Renal cortical epithelial cell (primary cell): ENCODE data around the gene RBM33. TPM values are rescaled to one million over a fixed set of nuclear protein-coding genes. Genes with fewer than 3 reads are reported as not detected.

ENCODE experiments used
- DNase-seq: peaks from one replicate; pipeline ENCODE4 v3.0.0-alpha.2; 2011; ENCODE audit warnings: low read depth
- total RNA-seq: library from RNA; depleted of rRNA; stranded (reverse); fragments of >200 nt; gene quantifications from 2 replicates; pipeline ENCODE4 v1.2.3, GENCODE V29; 2014

The RBM33 gene
- total RNA-seq, 1 donor from 2014 or later = 47.3 TPM

DNA sequence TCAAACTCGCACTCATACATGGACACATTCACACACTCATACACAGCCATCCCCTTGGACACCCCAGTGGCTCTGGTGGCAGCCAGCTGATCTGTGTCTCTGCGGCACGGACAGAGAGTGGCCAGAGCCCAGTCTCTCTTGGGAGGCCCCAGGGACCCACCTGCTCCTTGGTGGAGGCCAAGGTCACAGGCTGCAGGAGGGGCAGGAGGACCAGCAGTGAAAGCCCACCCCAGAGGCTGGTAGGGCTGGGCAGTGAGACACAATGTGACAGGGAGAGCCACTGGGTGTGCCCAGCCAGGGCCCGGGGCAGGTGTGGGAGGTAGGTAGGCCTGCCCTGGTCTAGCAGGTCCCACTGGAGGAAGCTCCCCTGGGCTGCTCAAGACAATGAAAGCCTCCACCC is 149.3 kb downstream of the RBM33 start:
- no peak for DNase-seq

DNA sequence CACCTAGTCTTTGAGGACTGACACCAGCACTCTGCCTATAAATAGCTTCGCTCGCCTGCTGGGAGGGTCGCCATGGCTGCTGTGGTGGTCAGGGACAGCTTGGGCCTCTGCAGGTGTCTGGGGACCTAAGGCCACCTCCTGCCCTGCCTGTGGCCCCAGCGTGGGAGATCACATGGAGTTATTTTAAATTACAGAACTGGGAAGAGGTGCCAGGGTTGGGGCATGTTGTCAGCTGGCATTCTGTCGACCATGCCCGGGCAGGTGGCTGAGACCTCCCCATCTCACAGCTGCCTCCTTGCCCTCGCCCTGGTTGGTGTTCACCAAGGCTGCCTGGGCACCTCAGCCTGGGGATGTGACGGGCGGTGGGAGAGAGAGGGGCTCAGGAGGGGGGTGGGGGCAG is 149.7 kb downstream of the RBM33 start:
- no peak for DNase-seq

DNA sequence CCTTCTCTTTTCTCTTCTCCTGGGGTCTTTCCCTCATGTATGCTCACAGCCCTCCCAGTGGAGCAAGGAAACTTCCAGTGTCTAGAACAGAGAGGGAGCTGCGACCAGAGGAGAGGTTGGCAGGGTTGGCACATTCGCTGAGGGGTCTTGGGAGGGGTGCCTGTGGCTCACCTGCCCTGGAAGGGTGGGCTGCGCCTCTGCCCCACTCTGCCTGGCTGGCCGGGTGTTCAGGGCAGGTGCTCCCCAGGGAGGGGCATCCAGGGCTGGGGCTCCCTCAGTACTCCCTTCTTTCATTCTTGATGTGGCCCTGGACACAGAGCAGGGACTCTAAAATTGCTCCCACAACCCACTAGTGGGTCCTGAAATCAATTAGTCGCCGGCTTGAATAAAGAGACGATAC is 150.9 kb downstream of the RBM33 start:
- no peak for DNase-seq

DNA sequence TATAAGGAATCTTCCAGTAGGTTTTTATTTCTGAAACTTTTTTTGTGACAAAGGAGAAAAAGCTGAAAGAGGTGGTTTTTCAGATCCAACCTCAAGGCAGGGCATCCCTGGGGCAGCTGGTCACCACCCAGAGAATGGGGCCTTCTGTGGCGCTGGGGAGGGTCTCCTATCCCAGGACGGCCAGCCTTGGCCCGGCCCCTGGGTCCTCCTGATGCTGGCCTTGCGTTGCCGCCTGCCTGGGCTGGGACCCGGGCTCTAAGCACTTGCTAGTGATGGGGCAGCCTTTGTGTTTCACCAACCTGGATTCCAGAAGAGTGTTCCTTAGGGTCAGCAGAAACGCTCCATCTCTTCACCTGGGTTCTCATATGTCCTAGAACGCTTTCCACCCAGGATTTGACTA is 151.5 kb downstream of the RBM33 start:
- DNase-seq = no peak

DNA sequence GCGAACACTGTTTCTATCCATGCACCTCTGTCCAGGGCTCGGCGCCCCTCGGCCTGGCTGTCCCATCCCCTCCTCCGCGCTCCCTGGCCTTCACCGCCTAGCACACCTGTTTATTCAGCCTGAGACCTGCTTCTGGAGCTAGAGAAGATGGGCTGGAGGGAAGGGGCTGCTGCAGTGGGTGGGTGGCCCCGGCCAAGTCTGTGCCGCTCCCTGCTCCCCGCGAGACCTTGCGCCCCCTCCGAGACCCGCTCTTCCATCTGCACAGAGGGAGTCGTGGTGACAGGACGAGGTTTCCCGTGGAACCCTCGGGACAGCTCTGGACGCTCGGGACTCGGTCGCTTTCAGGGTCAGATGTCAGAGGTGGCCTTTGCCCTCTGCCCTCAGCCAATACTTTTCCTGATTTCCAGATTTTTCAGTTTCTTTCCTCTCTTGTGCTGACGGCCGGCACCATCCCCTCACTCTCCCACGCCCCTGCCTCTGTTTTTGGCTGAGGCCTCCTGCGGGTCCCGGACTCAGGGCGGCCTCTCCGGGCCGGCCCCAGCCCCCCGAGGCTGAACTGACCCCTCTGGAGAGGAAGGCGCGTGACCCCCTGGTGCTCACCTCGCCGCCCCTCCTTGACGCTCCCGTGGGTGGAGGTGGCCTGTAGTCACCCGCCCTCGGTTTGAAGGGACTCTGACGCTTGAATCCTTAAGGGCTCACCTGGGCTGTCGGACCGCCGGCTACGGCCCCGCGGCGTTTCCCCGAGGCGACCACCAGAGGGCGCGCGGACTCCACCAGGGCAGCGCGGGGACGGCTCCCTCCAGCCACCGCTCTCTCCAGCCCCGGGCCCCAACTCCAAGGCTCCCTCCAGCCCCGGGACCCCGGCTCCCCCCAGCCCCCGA is 152.2 kb downstream of the RBM33 start:
- no peak for DNase-seq

DNA sequence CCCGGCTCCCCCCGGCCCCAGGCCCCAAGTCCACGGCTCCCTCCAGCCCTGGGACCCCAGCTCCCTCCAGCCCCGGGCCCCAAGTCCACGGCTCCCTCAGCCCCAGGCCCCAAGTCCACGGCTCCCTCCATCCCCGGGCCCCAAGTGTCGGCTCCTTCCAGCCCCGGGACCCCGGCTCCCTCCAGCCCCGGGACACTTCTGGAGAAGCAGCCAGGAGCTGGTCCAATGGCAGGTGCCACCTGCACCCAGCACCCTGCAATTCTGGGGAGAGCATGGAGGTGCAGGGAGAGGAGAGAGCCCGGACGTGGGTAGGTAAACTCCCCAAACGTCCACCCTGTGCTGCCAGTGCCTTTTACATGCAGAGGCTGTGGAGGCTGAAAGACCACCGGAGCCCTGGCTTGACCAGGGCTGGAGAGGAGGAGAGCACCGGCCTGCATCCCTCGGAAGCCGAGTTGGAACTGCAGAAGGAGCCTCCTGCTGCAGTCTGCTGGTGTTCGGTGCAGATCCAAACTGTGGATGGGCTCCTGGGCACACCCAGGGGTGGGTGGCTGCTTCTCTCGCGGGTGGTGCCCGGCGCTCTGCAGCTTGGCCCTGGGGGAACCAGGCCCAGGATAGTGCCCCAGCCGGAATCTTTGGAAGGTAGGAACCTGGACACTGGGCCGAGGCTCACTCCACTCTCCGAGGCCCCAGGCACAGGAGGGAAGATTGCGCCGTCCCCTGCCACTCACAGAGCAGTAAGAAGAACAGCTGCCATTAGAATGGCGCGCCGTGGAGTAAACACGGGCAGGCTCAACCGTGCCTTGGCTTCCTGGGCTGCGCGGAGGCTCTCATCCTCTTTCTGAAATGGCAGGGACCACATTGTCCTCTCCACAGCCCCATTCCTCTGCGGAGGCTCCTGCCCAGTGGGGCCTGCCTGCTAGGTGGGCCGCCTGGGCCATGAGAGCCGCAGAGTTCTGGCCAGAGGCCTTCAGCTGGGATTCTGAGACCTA is 153.1 kb downstream of the RBM33 start:
- no peak for DNase-seq

DNA sequence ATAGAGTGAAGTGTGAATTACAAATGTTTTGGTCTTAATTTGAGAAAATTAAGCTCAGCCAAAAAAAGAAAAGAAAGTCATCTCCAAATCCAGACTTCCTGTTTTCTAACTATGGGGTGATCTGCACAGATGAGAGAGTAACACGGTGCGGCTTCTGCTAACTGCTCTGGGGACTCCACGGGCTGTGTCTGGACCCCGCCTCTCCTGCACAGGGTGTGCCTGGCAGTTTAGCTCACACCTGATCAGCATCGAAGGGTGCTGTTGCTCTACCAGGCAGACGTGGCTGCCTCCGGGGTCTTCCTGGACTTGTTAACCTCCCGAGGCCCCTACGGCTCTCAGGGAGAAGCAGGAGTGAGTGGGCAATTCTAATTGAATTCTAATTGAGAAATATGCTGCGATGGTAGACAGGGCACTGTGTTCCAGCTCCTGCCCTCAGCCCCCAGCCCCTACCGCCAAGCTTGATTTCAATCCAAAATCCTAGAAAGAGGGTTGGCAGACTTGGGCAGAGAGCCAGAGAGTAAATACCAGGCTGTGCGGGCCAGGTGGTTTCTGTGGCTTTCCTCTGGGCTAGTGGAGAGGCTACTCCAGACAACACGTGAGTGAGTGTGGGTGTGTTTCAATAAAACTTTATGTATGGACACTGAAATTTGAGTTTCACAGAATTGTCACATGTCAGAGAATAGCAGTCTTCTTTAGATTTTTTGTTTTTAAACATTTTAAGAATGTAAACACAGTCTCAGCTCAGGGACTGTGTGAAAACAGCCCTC is 154.4 kb downstream of the RBM33 start:
- no peak for DNase-seq

DNA sequence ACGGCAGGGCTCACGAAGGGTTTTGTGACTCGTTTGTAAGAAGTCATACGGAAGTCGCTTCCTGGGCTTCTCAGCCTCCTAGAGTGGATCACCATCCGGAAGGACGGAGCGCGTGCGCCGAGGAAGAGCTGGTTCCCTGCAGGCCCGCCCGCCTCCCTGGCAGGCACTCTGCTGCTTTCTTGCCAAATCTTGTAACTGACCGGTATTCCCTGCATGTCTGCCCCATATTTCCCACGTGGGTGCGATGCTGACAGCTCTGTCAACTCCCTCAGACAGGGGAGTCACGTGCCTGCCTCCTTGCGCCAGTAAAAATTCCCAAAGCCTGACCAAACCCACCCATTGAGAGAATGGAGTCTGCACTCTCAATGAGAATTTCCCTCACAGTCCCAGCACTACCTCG is 155.1 kb downstream of the RBM33 start:
- DNase-seq = no peak

DNA sequence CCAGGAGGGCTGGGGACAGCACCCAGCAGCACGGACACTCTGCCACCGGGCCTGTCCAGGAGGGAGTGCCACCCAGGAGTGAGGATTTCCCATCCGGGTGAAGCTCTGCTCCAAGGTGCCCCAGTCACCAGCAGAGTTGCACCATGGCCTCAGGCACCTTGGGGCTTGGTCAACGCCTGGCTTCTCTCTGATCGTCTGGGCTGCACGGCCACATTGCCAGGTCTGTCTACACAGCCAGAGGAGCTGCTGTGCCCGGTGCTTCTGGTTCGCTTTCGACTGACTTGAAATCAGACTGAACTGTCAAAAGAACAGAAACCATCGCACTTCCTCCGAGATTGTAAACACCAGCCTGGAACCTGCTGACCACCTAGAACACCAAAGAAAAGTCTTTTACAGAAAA is 155.8 kb downstream of the RBM33 start:
- DNase-seq = no peak

DNA sequence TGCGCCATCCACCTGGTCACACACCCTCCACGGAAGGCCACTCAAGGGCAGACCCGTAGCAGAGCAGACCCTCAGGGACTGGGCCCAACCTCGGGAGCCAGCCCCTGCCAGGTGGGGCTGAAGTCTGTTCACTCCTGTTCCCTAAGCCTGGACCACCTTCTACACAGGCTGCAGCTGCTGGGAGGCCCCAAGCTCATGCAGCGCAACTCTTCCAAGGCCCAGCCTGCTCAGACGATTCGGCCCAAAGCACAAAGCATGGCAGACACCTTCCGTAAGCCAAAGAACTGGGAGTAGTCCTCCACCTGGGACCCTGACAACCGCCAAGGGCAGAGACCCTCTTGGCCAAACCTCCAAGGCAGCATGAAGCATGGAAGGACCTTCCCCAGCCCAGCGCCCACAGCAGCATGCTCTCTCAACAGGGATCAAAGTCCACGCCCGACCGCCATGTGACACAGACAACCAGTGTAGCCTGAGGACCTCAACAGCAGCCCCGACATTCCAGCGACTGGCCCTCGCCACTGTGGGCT is 156.3 kb downstream of the RBM33 start:
- no peak for DNase-seq

DNA sequence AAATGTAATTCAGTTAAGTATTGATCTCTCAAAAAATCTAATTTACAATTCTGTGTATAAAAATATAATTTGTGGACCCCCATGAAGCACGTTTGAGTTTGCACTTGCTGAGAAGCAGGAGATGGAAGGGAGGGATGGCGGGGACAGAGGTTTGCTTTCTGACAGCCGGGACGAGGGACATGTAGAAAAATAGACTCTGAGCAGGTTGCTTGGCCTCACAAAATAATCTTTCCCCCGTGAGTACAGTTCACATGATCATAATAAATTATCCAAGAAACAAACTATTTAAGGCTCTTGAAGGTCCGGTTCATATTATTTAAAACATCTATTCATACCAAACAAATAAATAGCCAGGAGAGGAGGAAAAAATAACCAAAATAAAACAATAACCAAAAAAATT is 157.8 kb downstream of the RBM33 start:
- no peak for DNase-seq

DNA sequence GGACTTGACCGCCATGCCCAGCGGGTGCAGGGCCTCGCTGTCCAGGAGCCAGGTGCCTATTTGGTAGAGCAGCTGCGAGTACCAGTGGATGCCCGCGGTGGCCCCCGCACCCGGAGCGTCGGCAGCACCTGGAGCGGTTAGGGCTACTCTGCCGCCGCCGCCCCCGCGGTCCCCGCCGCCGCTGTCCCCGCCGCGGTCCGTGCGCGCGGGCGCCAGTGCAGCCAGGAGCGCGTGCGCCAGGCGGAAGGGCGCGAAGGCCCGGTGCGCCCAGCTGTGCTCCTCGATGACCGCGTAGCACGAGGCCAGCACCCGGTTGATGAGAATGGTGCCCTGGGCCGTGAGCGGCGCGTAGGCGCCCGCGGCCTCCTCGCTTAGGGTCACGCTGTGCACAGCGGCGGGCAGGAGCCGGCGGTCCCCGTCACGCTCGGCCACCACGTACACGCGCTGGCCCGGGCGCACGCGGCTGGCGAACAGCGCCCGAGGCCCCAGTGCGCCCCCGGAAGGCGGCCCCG is 158.5 kb downstream of the RBM33 start:
- DNase-seq = no peak

DNA sequence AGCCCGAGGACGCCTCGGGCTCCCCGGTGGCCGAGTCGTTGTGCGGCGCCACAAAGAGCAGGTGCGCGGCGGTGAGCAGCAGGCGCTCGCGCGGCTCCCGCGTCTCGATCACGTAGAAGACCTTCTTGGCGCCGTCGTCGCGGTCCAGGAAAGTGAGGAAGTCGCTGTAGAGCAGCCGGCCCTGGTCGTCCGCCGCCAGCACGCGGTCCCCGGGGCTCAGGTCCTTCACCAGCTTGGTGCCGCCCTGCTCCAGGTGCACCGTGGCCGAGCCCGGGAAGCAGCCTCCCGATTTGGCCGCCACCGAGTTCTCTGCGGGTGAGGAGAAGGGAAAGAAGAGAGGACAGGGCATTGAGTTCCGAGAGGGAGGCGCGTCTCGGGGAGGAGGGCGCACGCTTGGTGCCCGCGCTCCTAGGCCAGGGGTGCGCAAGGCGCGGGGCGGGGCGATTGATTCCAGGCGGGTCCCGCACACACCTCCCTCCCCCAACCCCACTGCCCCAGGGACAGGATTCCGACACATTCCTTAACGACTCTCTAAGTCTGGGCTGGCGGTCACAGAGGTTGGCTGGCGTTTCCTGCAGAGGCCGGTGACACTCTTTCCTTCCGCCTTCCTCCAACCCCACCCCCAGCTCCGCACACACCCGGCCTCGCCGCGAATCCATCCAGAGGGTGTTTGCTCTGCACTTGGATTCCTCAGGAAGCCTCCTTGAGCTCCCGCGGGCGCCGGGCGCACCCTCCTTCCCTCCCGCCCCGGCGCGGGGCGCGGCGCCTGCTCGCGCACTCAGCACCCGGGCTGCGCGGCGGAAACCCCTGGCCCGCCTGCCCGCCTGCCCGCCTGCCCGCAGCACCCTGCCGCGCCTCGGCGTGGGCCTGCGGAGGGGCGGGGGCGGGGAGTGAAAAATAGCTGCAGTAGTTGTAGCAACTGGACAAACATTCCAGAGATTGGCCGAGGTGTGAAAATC is 159.2 kb downstream of the RBM33 start:
- no peak for DNase-seq

DNA sequence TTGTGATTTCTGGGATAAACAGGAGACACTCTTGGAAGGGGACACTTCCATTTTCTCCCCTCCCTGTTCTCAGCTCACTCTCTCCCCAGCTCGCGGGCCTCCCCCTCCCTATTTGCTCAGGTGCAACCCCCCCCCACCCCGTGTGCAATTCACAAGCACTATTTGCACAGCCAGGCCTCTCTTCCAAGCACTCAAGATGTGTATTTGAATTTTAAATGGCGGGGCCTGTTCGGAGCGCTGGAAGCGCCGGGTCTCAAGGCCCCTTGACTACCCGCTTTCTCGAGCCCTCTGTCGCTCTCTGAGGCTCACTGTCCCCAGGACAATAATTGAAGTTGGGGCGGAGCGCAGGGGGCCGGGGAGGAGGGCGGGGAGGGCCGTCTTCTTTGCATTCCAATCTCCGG is 160.0 kb downstream of the RBM33 start:
- no peak for DNase-seq

DNA sequence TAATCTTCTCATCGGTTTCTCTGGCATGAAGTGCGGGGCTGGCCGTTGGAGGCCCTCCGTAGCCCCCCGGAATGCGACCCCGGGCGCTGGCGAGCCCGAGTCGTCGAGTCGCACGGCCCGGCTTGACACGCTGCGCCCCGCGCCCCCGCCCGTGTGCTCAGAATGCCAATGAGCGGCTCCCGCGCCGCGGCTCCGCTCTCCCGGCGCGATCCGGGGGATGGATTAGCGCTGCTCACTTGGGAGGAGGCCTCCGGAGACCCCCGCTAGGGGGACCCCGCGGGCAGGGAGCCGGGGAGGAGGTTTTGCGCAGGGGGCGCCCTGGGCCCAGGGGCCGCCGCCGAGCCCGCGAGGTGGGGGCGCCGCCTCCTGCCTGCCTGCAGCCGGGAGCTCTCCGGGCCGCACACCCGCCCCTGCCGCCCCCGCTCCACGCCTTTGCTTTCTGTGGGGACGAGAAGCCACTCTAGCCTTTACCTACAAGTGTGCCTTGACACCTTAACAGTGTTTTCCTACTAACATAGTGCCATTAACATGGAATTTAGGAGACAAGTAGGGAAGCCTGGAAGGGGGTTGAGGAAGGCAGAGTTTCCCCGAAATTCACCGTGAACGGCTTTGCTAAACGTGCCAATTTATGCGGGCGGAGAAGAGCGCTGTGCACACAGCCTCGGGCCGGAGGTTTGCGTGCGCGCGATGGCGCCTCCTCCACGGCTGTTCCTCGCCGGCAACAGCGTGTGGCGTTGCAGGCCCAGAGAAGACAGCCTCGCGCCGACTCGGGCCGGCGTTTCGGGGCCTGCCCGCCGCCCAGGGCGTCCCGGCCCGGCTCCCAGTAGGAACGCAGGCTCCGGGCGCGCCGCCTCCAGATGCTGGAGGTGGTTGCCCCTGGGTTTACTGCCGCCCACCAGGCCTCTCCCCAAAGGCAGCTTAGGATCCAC is 160.7 kb downstream of the RBM33 start:
- no peak for DNase-seq

DNA sequence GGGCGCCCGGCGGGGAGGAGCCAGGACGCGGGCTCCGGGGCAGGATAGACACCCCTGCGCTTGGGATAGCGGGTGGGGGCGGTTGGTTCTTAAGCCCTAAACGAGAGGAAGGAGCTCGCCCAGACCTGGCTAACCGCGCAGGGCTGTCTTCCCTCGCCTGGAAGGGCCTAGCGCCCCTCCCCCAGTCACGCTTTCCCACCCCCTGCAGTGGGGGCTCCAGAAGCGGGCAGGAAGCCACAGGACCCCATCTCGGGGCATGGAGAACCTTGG is 161.3 kb downstream of the RBM33 start:
- no peak for DNase-seq

DNA sequence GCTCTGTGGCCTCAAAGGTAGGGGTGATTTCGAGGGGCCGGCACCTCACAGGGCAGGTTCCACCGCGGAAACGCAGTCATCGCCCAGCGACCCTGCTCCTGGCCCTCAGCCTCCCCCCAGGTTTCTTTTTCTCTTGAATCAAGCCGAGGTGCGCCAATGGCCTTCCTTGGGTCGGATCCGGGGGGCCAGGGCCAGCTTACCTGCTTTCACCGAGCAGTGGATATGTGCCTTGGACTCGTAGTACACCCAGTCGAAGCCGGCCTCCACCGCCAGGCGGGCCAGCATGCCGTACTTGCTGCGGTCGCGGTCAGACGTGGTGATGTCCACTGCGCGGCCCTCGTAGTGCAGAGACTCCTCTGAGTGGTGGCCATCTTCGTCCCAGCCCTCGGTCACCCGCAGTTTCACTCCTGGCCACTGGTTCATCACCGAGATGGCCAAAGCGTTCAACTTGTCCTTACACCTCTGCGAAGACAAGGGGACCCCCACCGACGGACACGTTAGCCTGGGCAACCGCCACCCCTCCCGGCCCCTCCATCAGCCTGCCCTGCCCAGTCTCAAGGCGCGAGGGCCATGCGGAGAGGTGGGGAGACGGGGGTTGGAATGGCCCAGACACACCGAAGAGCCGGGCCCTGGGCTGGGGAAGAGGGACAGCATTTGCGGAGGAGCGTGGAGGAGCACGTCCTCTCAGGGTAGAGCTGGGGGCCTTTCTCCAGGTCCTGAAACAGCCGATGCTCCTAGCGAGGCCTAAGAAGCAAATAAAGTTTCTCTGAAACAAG is 161.8 kb downstream of the RBM33 start:
- no peak for DNase-seq

DNA sequence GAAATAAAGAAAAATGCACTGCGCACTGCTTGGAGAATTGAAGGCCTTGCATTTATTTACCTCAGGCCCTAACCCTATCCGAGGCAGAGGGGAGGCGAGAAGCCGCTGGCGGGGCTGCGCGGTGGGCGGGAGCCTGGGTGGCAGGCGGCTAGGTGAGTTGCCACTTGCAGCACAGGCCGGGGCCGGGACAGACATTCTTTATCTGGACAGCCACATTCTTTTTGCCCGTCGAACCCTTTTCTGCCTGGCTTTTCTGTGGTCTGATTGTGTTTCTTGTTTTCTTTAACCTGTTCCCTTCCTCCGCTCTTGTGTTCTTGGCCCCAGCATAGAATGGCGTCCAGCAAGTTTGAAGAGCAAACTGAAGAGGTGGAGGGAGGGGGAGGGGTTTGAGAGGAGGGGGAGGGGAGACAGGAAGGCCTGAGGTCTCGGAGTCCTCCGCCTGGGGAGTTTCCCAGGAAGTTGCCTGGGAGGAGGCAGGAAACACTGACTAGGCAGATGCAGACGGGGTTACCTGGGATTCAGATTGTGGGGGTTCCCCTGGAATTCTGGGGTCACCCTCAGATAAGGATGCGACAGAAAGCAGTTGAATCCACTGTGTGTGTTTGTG is 162.7 kb downstream of the RBM33 start:
- DNase-seq = no peak
